Psoas muscle (tissue), 8 donors: ENCODE data around the gene R3HCC1L. TPM values are rescaled to one million over a fixed set of nuclear protein-coding genes. Genes with fewer than 3 reads are reported as not detected.
A peak's percentile ranks its signal among the peaks of the same experiment; 100 is the strongest.

Experiments
- ATAC-seq, 4 donors: fragments of 200-7000 bp; cut with Tn5 transposase; one replicate each; pipeline ENCODE4 v1.9.1; 2020; ENCODE audit warnings: moderate library complexity in 3 of 4, mild to moderate bottlenecking in 2 of 4
- DNase-seq, 2 donors: peaks; one replicate each; pipeline ENCODE4 v3.0.0-alpha.2; 2020
- H3K27ac ChIP-seq: fragments of 200-600 bp; one replicate; pipeline ENCODE4 v1.8.0; 2022
- H3K27me3 ChIP-seq, 3 donors: fragments of 200-600 bp in 1 of 3; one replicate each; pipeline versions ENCODE4 v1.6.1 to v1.8.0; 2013 to 2022; ENCODE audit warnings: low read length in 2 of 3, mild to moderate bottlenecking in 2 of 3, moderate library complexity in 1 of 3; ENCODE audit not compliant: insufficient read depth in 3 of 3
- H3K36me3 ChIP-seq, 2 donors: fragments of 200-600 bp in 1 of 2; one replicate each; pipeline versions ENCODE4 v1.6.1 to v1.8.0; 2013 to 2022; ENCODE audit warnings: low read depth in 1 of 2, mild to moderate bottlenecking in 1 of 2, moderate library complexity in 1 of 2; ENCODE audit not compliant: insufficient read depth in 1 of 2
- H3K4me1 ChIP-seq: fragments of 200-600 bp; one replicate; pipeline ENCODE4 v1.8.0; 2022
- H3K4me3 ChIP-seq: fragments of 200-600 bp; one replicate; pipeline ENCODE4 v1.8.0; 2022; ENCODE audit warnings: mild to moderate bottlenecking
- H3K9me3 ChIP-seq: fragments of 200-600 bp; one replicate; pipeline ENCODE4 v1.8.0; 2022
- WGBS, 3 donors: extraction: QIAGEN DNeasy Blood & Tissue Kit; methylation state at CpG; one replicate each; pipeline versions ENCODE4 v1.1.6 to v1.1.7; 2013; 5-methylcytosine and 5-hydroxymethylcytosine counted together
- intact Hi-C, 2 donors: fragments of 100-400 bp; cut with DNase I; formaldehyde crosslinking; loops; one replicate each; pipeline versions ENCODE4 v1.11.0 to v1.14.2; 2022
- polyA plus RNA-seq, 3 donors: library from polyadenylated mRNA; stranded (reverse); fragments of 200-250 nt; gene quantifications; one replicate each; pipeline ENCODE4 v1.2.3, GENCODE V29; 2013
- total RNA-seq, 4 donors: library from RNA; stranded (reverse); fragmentation: NEBNext Ultra II Directional in 2 of 4; extraction: Animal tissue kit (Norgen Biotek cat#: 25700) in 2 of 4; gene quantifications; one replicate each; pipeline versions ENCODE4 v1.2.1 to v1.2.4, GENCODE V29; 2021 to 2023
- TF ChIP-seq, protein P1 (sequence below): fragments of 200-600 bp; IDR thresholded peaks from one replicate; pipeline ENCODE4 v1.8.0; 2022; ENCODE audit warnings: antibody characterized with exemption
- donor health status: healthy with polysubstance abuse.
- donor health status: DM: no; HTN: no; CAD: no; lungs with moderate emphysema.
- donor health status: Bipolar disorder and iron deficiency.
- donor health status: healthy.
- donor health status: DM: yes; HTN: yes; CAD: no.
- donor health status: DM: no; HTN: no; CAD: no.
- donor health status: DM: no; HTN: no; CAD: no.
- donor health status: DM: yes; HTN: yes; CAD: no.

The R3HCC1L gene
- total and polyA plus RNA-seq, 7 donors, result 5.2 to 18.3 (median 6.2) TPM

DNA sequence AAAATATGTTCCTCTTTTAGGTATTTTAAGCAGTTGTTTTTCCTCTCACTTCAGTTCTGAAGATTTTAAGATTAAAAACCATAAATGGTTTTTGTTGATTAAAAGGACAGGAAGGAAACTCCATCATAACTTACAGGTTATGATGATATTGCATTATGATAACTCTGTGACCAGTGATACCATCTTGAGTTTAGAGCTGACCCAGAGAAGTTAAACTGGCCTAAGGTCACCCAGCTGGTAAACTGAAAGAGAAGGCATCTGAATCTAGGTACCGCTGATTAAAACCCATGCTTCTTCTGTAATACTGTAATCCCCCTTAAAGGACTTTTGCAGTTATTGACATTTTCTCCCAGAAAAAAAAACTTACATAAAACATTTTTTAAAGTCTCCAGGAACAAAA lies 103.9 kb downstream of the R3HCC1L start:
- Histone ChIP-seq H3K27ac (no peak overlapping the region), H3K27me3 (no peaks in the 10 kb centered on the region), H3K9me3 (no peaks in the 10 kb centered on the region), H3K4me3 (no peak overlapping the region), H3K36me3 (peaks cover 0 to 43% of the 10 kb centered on the region in 2 donors), H3K4me1 (no peaks in the 10 kb centered on the region)
- no peak for DNase-seq
- intact Hi-C loops, result no loop called here
- WGBS, 3 donors, result 84 to 96% (median 94%) methylated on average over 1 of the region's 1 CpG
- TF ChIP-seq, protein P1, sequence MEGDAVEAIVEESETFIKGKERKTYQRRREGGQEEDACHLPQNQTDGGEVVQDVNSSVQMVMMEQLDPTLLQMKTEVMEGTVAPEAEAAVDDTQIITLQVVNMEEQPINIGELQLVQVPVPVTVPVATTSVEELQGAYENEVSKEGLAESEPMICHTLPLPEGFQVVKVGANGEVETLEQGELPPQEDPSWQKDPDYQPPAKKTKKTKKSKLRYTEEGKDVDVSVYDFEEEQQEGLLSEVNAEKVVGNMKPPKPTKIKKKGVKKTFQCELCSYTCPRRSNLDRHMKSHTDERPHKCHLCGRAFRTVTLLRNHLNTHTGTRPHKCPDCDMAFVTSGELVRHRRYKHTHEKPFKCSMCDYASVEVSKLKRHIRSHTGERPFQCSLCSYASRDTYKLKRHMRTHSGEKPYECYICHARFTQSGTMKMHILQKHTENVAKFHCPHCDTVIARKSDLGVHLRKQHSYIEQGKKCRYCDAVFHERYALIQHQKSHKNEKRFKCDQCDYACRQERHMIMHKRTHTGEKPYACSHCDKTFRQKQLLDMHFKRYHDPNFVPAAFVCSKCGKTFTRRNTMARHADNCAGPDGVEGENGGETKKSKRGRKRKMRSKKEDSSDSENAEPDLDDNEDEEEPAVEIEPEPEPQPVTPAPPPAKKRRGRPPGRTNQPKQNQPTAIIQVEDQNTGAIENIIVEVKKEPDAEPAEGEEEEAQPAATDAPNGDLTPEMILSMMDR, result no peak
- ATAC-seq, result no peak

DNA sequence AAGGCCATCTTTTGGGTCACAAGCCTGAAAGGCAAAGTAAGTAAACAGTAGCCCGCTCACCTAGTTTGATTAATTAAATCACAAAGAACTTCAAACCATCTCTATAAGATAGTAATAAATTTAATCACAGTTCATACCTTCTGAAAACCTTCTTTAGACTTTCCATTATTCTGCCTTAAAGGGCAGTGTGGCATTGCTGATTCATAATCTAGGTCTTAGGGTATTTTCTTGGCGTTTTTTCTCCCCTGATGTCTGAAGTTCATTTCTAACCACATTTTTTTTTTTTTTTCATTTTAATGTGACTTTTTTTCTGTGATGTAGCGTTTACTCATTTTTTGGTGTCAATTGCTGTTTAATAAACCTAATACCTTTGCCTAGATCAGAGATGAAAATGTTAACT lies 106.1 kb downstream of the R3HCC1L start:
- intact Hi-C loops, result loop anchor here in 1 of 2 donors (10.0 kb wide), 1 partner anchor 1004 kb away; no protein-coding TSS in a partner anchor
- no peak overlapping the region for H3K27ac ChIP-seq
- H3K9me3 ChIP-seq, result no peaks in the 10 kb centered on the region
- 93 to 100% (median 95%) methylated on average over 3 of the region's 3 CpGs for WGBS, 3 donors
- DNase-seq (no peak), ATAC-seq (no peak)
- H3K4me3 ChIP-seq, result no peak overlapping the region
- TF ChIP-seq, protein P1, result no peak
- H3K27me3 ChIP-seq, result no peaks in the 10 kb centered on the region
- H3K36me3 ChIP-seq, result peaks cover 4 to 46% of the 10 kb centered on the region in 2 donors
- peaks cover 16% of the 10 kb centered on the region for H3K4me1 ChIP-seq

DNA sequence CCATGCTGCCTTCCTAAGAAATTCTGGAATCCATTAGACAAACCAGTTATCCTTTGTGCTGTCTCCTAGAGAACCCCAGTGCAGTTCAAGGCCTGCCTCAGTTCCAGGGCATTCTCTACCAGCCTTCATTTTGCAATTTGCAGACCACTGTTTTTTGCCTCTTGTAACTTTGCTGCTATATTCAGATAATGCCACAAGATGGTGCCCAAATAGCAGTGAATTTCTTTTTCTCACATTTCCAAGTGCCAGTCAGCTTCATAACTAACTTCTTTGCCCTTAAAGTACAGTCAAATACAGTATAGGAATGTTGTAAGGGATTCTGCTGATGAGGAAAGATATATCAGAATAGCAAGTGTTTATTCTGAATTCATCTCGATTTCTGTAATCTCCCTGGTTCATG lies 108.4 kb downstream of the R3HCC1L start:
- ATAC-seq (no peak), DNase-seq (no peak)
- TF ChIP-seq, protein P1, result peak; percentile 48
- Histone ChIP-seq H3K4me1 (peaks cover 38% of the 10 kb centered on the region), H3K9me3 (no peaks in the 10 kb centered on the region), H3K4me3 (no peak overlapping the region), H3K27ac (no peak overlapping the region), H3K36me3 (peaks cover 4 to 26% of the 10 kb centered on the region in 2 donors), H3K27me3 (no peaks in the 10 kb centered on the region)
- 69 to 83% (median 74%) methylated on average over 1 of the region's 1 CpG for WGBS, 3 donors
- intact Hi-C loops, result loop anchor here in 1 of 2 donors (10.0 kb wide), 1 partner anchor 1002 kb away; no protein-coding TSS in a partner anchor

DNA sequence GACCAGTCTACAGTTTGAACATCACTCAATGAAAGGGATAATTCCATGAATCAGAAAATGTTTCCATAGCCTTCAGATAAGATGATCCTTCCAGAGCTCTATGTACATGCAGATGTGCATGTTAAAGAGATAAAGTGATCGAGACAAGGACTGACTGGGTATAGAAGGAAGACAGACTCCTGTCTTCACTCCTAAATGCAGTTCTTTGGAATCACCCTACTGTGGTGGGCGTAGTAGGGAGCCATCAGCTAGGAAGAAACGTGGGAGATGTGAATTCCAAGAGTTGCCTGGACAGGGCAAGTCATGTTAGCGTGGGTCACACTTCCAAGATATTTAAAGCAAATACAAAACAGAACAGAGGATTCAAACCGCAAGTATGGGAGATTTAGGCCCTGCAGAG lies 109.7 kb downstream of the R3HCC1L start:
- Histone ChIP-seq H3K27me3 (no peaks in the 10 kb centered on the region), H3K4me3 (no peak overlapping the region), H3K9me3 (no peaks in the 10 kb centered on the region), H3K36me3 (peaks cover 4 to 35% of the 10 kb centered on the region in 2 donors), H3K27ac (no peak overlapping the region), H3K4me1 (peaks cover 38% of the 10 kb centered on the region)
- TF ChIP-seq, protein P1, result no peak
- DNase-seq (no peak), ATAC-seq (no peak)
- WGBS, 3 donors, result 67 to 94% (median 68%) methylated on average over 5 of the region's 5 CpGs
- intact Hi-C loops, result loop anchor here in 1 of 2 donors (10.0 kb wide), 1 partner anchor 1001 kb away; no protein-coding TSS in a partner anchor

DNA sequence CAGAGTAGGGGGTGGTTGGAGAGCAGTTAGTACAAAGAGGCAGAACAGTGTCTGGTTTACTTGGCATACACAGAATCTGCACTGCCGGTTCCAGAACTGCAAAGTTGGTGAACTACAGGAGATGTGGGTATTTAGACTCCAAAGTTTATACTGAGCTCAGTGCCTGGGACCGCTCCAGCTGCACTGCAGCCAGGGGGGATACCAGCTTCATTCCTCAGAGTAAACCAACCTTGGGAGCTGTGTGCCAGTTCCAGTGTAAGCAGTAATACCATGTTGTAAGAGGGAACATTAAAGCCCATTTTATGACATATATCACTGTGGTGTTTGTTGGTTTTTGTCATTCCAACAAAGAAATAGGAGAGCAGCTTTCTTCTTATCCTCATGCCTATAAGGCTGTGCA lies 110.1 kb downstream of the R3HCC1L start:
- WGBS, 3 donors, result 32 to 61% (median 41%) methylated on average over 2 of the region's 2 CpGs
- H3K27ac ChIP-seq, result peak overlapping the region; percentile 19
- DNase-seq, result peak in 1 of 2 donors; percentile 53
- TF ChIP-seq, protein P1, result no peak
- no peak overlapping the region for H3K4me3 ChIP-seq
- intact Hi-C loops, result loop anchor here in 1 of 2 donors (10.0 kb wide), 1 partner anchor 1000 kb away; no protein-coding TSS in a partner anchor
- H3K36me3 ChIP-seq, result peaks cover 4 to 39% of the 10 kb centered on the region in 2 donors
- peak in 3 of 4 donors; percentile 38 to 66 (median 57) for ATAC-seq
- no peaks in the 10 kb centered on the region for H3K27me3 ChIP-seq
- H3K4me1 ChIP-seq, result peaks cover 38% of the 10 kb centered on the region
- H3K9me3 ChIP-seq, result no peaks in the 10 kb centered on the region
